ENCODE results near the gene PDSS2.
"Not testable (repeated sequence)": the region's sequence is repeated elsewhere in the genome, so short reads cannot be mapped to it uniquely, and the experiment has no call there.

Gene PDSS2

GRCh38 chr6:107207251-107207873 lies 252.0 kb downstream of the PDSS2 start:
- DNase-seq = no peak

GRCh38 chr6:107205058-107205998 lies 254.0 kb downstream of the PDSS2 start:
- DNase-seq = no peak

- no peak for DNase-seq
Observed at GRCh38 chr6:107202876-107203468, 256.4 kb downstream of the PDSS2 start.

- DNase-seq = no peak
Observed at GRCh38 chr6:107198631-107199416, 260.5 kb downstream of the PDSS2 start.

GRCh38 chr6:107196152-107196551 lies 263.2 kb downstream of the PDSS2 start:
- DNase-seq = no peak

GRCh38 chr6:107194723-107195122 lies 264.6 kb downstream of the PDSS2 start:
- not testable (repeated sequence) for DNase-seq

- peak; percentile 58 for DNase-seq
Observed at GRCh38 chr6:107192830-107193229, 266.5 kb downstream of the PDSS2 start.

GRCh38 chr6:107187630-107188029 lies 271.7 kb downstream of the PDSS2 start:
- no peak for DNase-seq

- no peak for DNase-seq
Observed at GRCh38 chr6:107186047-107186446, 273.3 kb downstream of the PDSS2 start.

GRCh38 chr6:107185391-107185970 lies 273.9 kb downstream of the PDSS2 start:
- DNase-seq = peak; percentile 50

GRCh38 chr6:107184435-107184834 lies 274.9 kb downstream of the PDSS2 start:
- no peak for DNase-seq

GRCh38 chr6:107180099-107180498 lies 279.3 kb downstream of the PDSS2 start:
- DNase-seq = no peak

- DNase-seq = no peak
Observed at GRCh38 chr6:107179004-107179403, 280.4 kb downstream of the PDSS2 start.

GRCh38 chr6:107173779-107174178 lies 285.6 kb downstream of the PDSS2 start:
- DNase-seq = no peak

- no peak for DNase-seq
Observed at GRCh38 chr6:107171513-107171912, 287.9 kb downstream of the PDSS2 start.

GRCh38 chr6:107164299-107164698 lies 295.1 kb downstream of the PDSS2 start:
- DNase-seq = not testable (repeated sequence)

GRCh38 chr6:107161521-107161920 lies 297.8 kb downstream of the PDSS2 start:
- DNase-seq = no peak

- DNase-seq = no peak
Observed at GRCh38 chr6:107156617-107157016, 302.7 kb downstream of the PDSS2 start.

- peak; percentile 91 for DNase-seq
Observed at GRCh38 chr6:107154801-107155160, 304.6 kb downstream of the PDSS2 start.

- DNase-seq = peak; percentile 95
Observed at GRCh38 chr6:107154131-107154800, 305.1 kb downstream of the PDSS2 start.

GRCh38 chr6:107152638-107153430 lies 306.5 kb downstream of the PDSS2 start:
- DNase-seq = peak; percentile 68
